AG09309 (cell line): ENCODE data around the gene CWH43.
"Not testable (repeated sequence)": the region's sequence is repeated elsewhere in the genome, so short reads cannot be mapped to it uniquely, and the experiment has no call there.

ENCODE experiments used
- DNase-seq: peaks from one replicate; pipeline ENCODE4 v3.0.0-alpha.2; 2010; ENCODE audit warnings: low read depth
- H3K4me3 ChIP-seq: 2 replicates; pipeline ENCODE4 v1.5.1; 2011; ENCODE audit warnings: mild to moderate bottlenecking, low read depth, low read length, moderate library complexity; ENCODE audit not compliant: control insufficient read depth

Gene CWH43

GRCh38 chr4:49099831-49100444 lies 113.9 kb downstream of the CWH43 start:
- H3K4me3 ChIP-seq, DNase-seq: not testable (repeated sequence)

- not testable (repeated sequence) for H3K4me3 ChIP-seq, DNase-seq
These were observed 116.3 kb downstream of the CWH43 start for GRCh38 chr4:49102344-49102898.

GRCh38 chr4:49103436-49104136 lies 117.5 kb downstream of the CWH43 start:
- not testable (repeated sequence) for H3K4me3 ChIP-seq, DNase-seq

GRCh38 chr4:49104231-49104930 lies 118.3 kb downstream of the CWH43 start:
- not testable (repeated sequence) for H3K4me3 ChIP-seq, DNase-seq

GRCh38 chr4:49105248-49105904 lies 119.3 kb downstream of the CWH43 start:
- DNase-seq, H3K4me3 ChIP-seq: not testable (repeated sequence)

GRCh38 chr4:49107262-49107661 lies 121.2 kb downstream of the CWH43 start:
- not testable (repeated sequence) for H3K4me3 ChIP-seq, DNase-seq

- DNase-seq, H3K4me3 ChIP-seq: not testable (repeated sequence)
These were observed 122.3 kb downstream of the CWH43 start for GRCh38 chr4:49108183-49108978.

GRCh38 chr4:49109567-49110166 lies 123.6 kb downstream of the CWH43 start:
- H3K4me3 ChIP-seq, DNase-seq: not testable (repeated sequence)

- DNase-seq, H3K4me3 ChIP-seq: not testable (repeated sequence)
These were observed 124.5 kb downstream of the CWH43 start for GRCh38 chr4:49110579-49110978.
